Neural cell (in vitro differentiated cells): Measurements from ENCODE around the gene CREB1.

Experiments
- CTCF ChIP-seq: fragments of 450-650 bp; IDR thresholded peaks from 2 replicates; pipeline ENCODE4 v1.5.1; 2014; ENCODE audit warnings: antibody characterized with exemption, mild to moderate bottlenecking, moderate library complexity; ENCODE audit not compliant: poor library complexity, severe bottlenecking
- EP300 ChIP-seq: fragments of 450-650 bp; conservative IDR thresholded peaks from 2 replicates; pipeline ENCODE4 v1.6.1; 2014; ENCODE audit warnings: antibody characterized with exemption, mild to moderate bottlenecking, moderate library complexity; ENCODE audit not compliant: poor library complexity, severe bottlenecking
- EZH2 ChIP-seq: fragments of 200-600, 300-800 bp; shearing (Covaris generic), sonication (generic); IDR thresholded peaks from 2 replicates; pipeline ENCODE4 v1.6.1; 2014; ENCODE audit warnings: antibody characterized with exemption, low read length, borderline replicate concordance, mild to moderate bottlenecking; ENCODE audit not compliant: insufficient read depth, poor library complexity, severe bottlenecking
- MXI1 ChIP-seq: fragments of 450-650 bp; conservative IDR thresholded peaks from 2 replicates; pipeline ENCODE4 v1.6.1; 2014; ENCODE audit warnings: antibody characterized with exemption, mild to moderate bottlenecking; ENCODE audit not compliant: poor library complexity, severe bottlenecking
- POLR2AphosphoS5 ChIP-seq: IDR thresholded peaks from 2 replicates; pipeline ENCODE4 v1.6.1; 2012
- RAD21 ChIP-seq: fragments of 450-650 bp; conservative IDR thresholded peaks from 2 replicates; pipeline ENCODE4 v1.6.1; 2014; ENCODE audit warnings: antibody characterized with exemption, mild to moderate bottlenecking, moderate library complexity
- REST ChIP-seq: IDR thresholded peaks from 2 replicates; pipeline ENCODE4 v1.6.1; 2012; ENCODE audit warnings: borderline replicate concordance
- SMC3 ChIP-seq: fragments of 450-650 bp; conservative IDR thresholded peaks from 2 replicates; pipeline ENCODE4 v1.6.1; 2014; ENCODE audit warnings: antibody characterized with exemption, mild to moderate bottlenecking, moderate library complexity; ENCODE audit not compliant: poor library complexity
- TAF1 ChIP-seq: IDR thresholded peaks from 2 replicates; pipeline ENCODE4 v1.6.1; 2012; ENCODE audit warnings: low read depth

GRCh38 chr2:207624185-207625013, 94.6 kb downstream of the CREB1 start:
- TF ChIP-seq CTCF (no peak), EZH2 (no peak), TAF1 (no peak), RAD21 (peak; percentile 21), POLR2AphosphoS5 (peak; percentile 12), EP300 (no peak), SMC3 (no peak), MXI1 (no peak), REST (no peak)
